PC-3 (cell line): Measurements from ENCODE around the gene FAF2. TPM values are rescaled to one million over a fixed set of nuclear protein-coding genes. Genes with fewer than 3 reads are reported as not detected.

Experiments
- ATAC-seq: fragments of 200-7000 bp; cut with Tn5 transposase; 2 replicates; pipeline ENCODE4 v1.9.1; 2020; ENCODE audit warnings: mild to moderate bottlenecking, moderate library complexity
- BruUV-seq: library from RNA; stranded (reverse); fragments of 400-500 nt; replicated peaks from 2 replicates; lab custom pipeline; 2021; lab: Mats Ljungman, UMichigan
- CTCF ChIA-PET: fragments of 300-600 bp; sonication (Branson Sonifier 250); formaldehyde crosslinking; loops from one replicate; lab custom pipeline; 2022; ENCODE audit warnings: antibody characterized with exemption; lab: Charles Lee
- POLR2A ChIA-PET: fragments of 300-600 bp; sonication (Branson Sonifier 250); formaldehyde crosslinking; loops from one replicate; lab custom pipeline; 2022; ENCODE audit warnings: antibody characterized with exemption; ENCODE audit not compliant: unreplicated experiment; lab: Charles Lee
- DNase-seq: peaks from one replicate; pipeline ENCODE4 v3.0.0-alpha.2; 2015
- H2AFZ ChIP-seq: fragments of 300-600 bp; sonication (generic); 2 replicates; pipeline ENCODE4 v1.6.0; 2016; ENCODE audit warnings: antibody characterized with exemption, low read length
- H3F3A ChIP-seq: fragments of 300-600 bp; sonication (generic); one replicate; pipeline ENCODE4 v1.6.0; 2017; ENCODE audit warnings: antibody characterized with exemption, low read length, control low read depth, mild to moderate bottlenecking; ENCODE audit not compliant: unreplicated experiment
- H3K27ac ChIP-seq: fragments of 300-600 bp; sonication (generic); 2 replicates; pipeline ENCODE4 v1.5.1; 2016; ENCODE audit warnings: mild to moderate bottlenecking, low read length
- H3K27me3 ChIP-seq: fragments of 300-600 bp; sonication (generic); 2 replicates; pipeline ENCODE4 v1.6.1; 2016; ENCODE audit warnings: low read length, mixed read lengths
- H3K36me3 ChIP-seq: fragments of 300-600 bp; sonication (generic); 2 replicates; pipeline ENCODE4 v1.6.1; 2016; ENCODE audit warnings: low read depth, mixed run types, low read length, mixed read lengths
- H3K4me1 ChIP-seq: fragments of 300-600 bp; sonication (generic); 2 replicates; pipeline ENCODE4 v1.5.1; 2016; ENCODE audit warnings: low read length; ENCODE audit not compliant: insufficient read depth
- H3K4me2 ChIP-seq: fragments of 300-600 bp; sonication (generic); 2 replicates; pipeline ENCODE4 v1.6.0; 2016; ENCODE audit warnings: low read length
- H3K4me3 ChIP-seq: fragments of 300-600 bp; sonication (generic); 2 replicates; pipeline ENCODE4 v1.5.1; 2016; ENCODE audit warnings: mild to moderate bottlenecking, low read length, mixed read lengths
- H3K79me2 ChIP-seq: fragments of 300-600 bp; sonication (generic); 2 replicates; pipeline ENCODE4 v1.6.1; 2017; ENCODE audit warnings: low read length, mixed read lengths
- H3K9ac ChIP-seq: fragments of 300-600 bp; sonication (generic); 2 replicates; pipeline ENCODE4 v1.6.0; 2016; ENCODE audit warnings: mild to moderate bottlenecking, low read length
- H3K9me2 ChIP-seq: fragments of 300-600 bp; sonication (generic); replicated peaks from 2 replicates; pipeline ENCODE4 v1.6.1; 2016; ENCODE audit warnings: mixed run types, low read length, mixed read lengths
- H3K9me3 ChIP-seq: fragments of 300-600 bp; sonication (generic); 2 replicates; pipeline ENCODE4 v1.6.1; 2016; ENCODE audit warnings: low read length, mixed read lengths
- H4K20me1 ChIP-seq: fragments of 300-600 bp; sonication (generic); 2 replicates; pipeline ENCODE4 v1.6.1; 2016; ENCODE audit warnings: low read length, mixed read lengths
- EZH2 ChIP-seq: fragments of 300-600 bp; sonication (generic); IDR thresholded peaks from one replicate; pipeline ENCODE4 v1.6.1; 2017; ENCODE audit warnings: antibody characterized with exemption, mild to moderate bottlenecking, low read length; ENCODE audit not compliant: unreplicated experiment
- EZH2phosphoT487 ChIP-seq: fragments of 300-600 bp; sonication (generic); IDR thresholded peaks from 2 replicates; pipeline ENCODE4 v1.6.1; 2018; ENCODE audit warnings: mild to moderate bottlenecking, antibody characterized with exemption, low read length, borderline replicate concordance
- intact Hi-C: fragments of 100-400 bp; cut with micrococcal nuclease; formaldehyde crosslinking; loops from 2 replicates; pipeline ENCODE4 v1.9.0; 2023
- total RNA-seq: library from RNA; depleted of rRNA; stranded (reverse); fragments of >200 nt; gene quantifications from 2 replicates; pipeline ENCODE4 v1.2.3, GENCODE V29; 2014
- TF ChIP-seq, protein P1 (sequence below): fragments of 300-600 bp; sonication (generic); conservative IDR thresholded peaks from 2 replicates; pipeline ENCODE4 v1.5.1; 2017; ENCODE audit warnings: antibody characterized with exemption, low read depth, mild to moderate bottlenecking, low read length

FAF2 gene
- total RNA-seq, 1 experiment from 2014 or later = 51.4 TPM

- intact Hi-C loops = loop anchor here (1.0 kb wide), 1 partner anchor 8 kb away; no protein-coding TSS in a partner anchor
- H3K36me3 ChIP-seq = no peaks in the 10 kb centered on the region
- H3K27me3 ChIP-seq = no peaks in the 10 kb centered on the region
- no peaks in the 10 kb centered on the region for H3F3A ChIP-seq
- peak overlapping the region; percentile 51 for H3K4me2 ChIP-seq
- no peaks in the 10 kb centered on the region for H3K79me2 ChIP-seq
- no peak overlapping the region for H3K9ac ChIP-seq
- H3K27ac ChIP-seq = peak overlapping the region; percentile 59
- peaks cover 32% of the 10 kb centered on the region for H3K4me1 ChIP-seq
- CTCF ChIA-PET = interaction anchor here (0.6 to 0.7 kb wide), 2 partner anchors 21 to 22 kb away, joined by 3 to 5 read pairs; no protein-coding TSS in a partner anchor
- BruUV-seq = no TSS peak
- no peak overlapping the region for H3K4me3 ChIP-seq
- POLR2A ChIA-PET = interaction anchor here (0.6 to 1.0 kb wide), 2 partner anchors 8 to 10 kb away, joined by 3 to 9 read pairs; no protein-coding TSS in a partner anchor
- TF ChIP-seq EZH2phosphoT487 = no peak
- TF ChIP-seq, protein P1, sequence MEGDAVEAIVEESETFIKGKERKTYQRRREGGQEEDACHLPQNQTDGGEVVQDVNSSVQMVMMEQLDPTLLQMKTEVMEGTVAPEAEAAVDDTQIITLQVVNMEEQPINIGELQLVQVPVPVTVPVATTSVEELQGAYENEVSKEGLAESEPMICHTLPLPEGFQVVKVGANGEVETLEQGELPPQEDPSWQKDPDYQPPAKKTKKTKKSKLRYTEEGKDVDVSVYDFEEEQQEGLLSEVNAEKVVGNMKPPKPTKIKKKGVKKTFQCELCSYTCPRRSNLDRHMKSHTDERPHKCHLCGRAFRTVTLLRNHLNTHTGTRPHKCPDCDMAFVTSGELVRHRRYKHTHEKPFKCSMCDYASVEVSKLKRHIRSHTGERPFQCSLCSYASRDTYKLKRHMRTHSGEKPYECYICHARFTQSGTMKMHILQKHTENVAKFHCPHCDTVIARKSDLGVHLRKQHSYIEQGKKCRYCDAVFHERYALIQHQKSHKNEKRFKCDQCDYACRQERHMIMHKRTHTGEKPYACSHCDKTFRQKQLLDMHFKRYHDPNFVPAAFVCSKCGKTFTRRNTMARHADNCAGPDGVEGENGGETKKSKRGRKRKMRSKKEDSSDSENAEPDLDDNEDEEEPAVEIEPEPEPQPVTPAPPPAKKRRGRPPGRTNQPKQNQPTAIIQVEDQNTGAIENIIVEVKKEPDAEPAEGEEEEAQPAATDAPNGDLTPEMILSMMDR = no peak
- TF ChIP-seq EZH2 = no peak
- H3K9me3 ChIP-seq = no peaks in the 10 kb centered on the region
- ATAC-seq (peak; percentile 86), DNase-seq (peak; percentile 95)
- H3K9me2 ChIP-seq = no peaks in the 10 kb centered on the region
- H2AFZ ChIP-seq = 0 out of 2 replicates have a peak overlapping the region, but pooled peaks have one; percentile 8
- H4K20me1 ChIP-seq = no peaks in the 10 kb centered on the region
Measured at GRCh38 chr5:176438959-176439757, 9.0 kb upstream of the FAF2 start.

DNA sequence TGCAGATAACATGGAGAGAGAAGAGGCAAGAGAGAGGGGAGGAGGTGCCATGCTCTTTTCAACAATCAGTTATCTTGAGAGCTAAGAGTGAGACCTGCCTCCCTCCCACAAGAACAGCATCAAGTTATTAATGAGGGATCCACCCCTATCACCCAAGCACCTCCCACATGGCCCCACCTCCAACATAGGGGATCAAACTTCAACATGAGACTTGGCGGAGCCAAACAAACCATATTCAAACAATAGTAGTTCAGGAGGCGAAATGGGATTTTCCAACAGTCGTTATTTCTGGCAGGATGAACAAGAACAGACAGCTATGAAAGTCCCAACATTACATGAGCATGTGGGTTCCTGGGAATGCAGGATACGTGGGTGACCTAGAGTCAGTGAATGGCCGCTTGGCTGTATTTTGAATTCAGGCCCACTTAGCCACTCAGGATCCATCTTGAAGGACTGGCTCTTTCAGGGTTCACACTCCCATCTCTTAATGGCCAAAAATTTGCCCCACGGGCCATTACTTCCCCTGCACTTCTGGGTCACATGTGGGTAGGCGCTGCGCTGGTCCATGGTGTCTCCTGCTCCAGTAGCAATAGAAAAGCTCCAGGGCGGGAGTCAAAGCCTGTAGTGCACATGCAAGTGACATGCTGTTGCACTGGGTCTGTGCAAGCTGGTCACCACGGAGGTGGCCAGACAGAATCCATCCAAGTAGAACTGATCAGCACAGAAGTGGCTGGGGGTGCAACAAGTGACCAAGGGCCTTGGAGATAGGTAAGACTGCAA is 7.1 kb upstream of the FAF2 start:
- Histone ChIP-seq H3K4me1 (peaks cover 32% of the 10 kb centered on the region), H3F3A (no peaks in the 10 kb centered on the region), H3K9me3 (no peaks in the 10 kb centered on the region), H3K36me3 (no peaks in the 10 kb centered on the region), H3K27me3 (no peaks in the 10 kb centered on the region), H3K4me2 (peak overlapping the region; percentile 49), H4K20me1 (no peaks in the 10 kb centered on the region), H3K79me2 (no peaks in the 10 kb centered on the region), H3K27ac (peak overlapping the region; percentile 31), H2AFZ (0 out of 2 replicates have a peak overlapping the region, but pooled peaks have one; percentile 3), H3K4me3 (no peak overlapping the region), H3K9me2 (no peaks in the 10 kb centered on the region), H3K9ac (no peak overlapping the region)
- no peak for ATAC-seq
- intact Hi-C loops = no loop called here
- TF ChIP-seq EZH2phosphoT487 (no peak), EZH2 (no peak)
- TF ChIP-seq, protein P1 = no peak
- BruUV-seq = no TSS peak
- CTCF ChIA-PET = interaction anchor here (1.0 kb wide), 1 partner anchor 11 kb away, joined by 3 read pairs; no protein-coding TSS in a partner anchor
- no peak for DNase-seq
- POLR2A ChIA-PET = no interaction called here
